ENCODE results near the gene LPIN2. TPM values are rescaled to one million over a fixed set of nuclear protein-coding genes. Genes with fewer than 3 reads are reported as not detected.

LPIN2 gene, protein sequence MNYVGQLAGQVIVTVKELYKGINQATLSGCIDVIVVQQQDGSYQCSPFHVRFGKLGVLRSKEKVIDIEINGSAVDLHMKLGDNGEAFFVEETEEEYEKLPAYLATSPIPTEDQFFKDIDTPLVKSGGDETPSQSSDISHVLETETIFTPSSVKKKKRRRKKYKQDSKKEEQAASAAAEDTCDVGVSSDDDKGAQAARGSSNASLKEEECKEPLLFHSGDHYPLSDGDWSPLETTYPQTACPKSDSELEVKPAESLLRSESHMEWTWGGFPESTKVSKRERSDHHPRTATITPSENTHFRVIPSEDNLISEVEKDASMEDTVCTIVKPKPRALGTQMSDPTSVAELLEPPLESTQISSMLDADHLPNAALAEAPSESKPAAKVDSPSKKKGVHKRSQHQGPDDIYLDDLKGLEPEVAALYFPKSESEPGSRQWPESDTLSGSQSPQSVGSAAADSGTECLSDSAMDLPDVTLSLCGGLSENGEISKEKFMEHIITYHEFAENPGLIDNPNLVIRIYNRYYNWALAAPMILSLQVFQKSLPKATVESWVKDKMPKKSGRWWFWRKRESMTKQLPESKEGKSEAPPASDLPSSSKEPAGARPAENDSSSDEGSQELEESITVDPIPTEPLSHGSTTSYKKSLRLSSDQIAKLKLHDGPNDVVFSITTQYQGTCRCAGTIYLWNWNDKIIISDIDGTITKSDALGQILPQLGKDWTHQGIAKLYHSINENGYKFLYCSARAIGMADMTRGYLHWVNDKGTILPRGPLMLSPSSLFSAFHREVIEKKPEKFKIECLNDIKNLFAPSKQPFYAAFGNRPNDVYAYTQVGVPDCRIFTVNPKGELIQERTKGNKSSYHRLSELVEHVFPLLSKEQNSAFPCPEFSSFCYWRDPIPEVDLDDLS
- total RNA-seq = 2.7 and 4.1 TPM in 2 replicates

DNA sequence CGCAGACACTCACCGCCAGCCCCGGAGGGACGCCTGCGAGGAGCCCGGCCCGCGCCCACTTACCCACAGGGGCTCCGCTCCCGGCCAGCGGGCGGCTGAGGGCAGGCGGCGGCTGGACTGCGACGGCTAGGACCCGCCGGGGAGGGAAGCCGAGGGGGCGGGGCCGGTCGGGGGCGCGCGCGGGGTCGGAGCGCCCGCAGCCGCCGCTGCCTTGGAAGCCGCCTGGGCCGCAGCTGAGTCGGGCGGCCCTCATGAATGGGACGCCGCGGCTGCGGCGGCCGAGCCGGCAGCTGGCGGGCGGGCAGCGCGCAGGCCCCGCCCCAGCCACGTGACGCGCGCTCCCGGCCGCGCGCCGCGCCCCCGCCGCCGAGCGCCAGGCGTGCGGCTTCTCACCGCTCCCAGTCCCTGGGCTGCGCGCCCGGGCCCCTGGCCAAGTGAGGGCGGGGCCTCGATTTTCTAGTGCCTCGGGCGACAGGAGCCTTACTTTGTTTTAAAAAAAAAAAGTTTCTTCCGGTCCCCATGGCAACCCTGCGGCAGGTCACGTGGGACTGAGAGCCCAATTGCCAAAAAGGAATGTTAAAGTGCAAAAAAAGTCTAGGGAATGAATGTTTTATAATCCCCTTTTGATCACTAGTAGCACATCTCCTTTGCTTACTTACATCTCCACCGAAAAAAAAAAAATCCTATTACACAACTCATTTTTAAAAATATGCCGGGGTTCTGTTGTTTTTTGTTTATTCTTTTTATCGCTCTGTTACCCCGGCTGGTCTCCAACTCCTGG, at the start of gene LPIN2:
LPIN2 (minus strand) TSS at position 121 of the 781 bp plus-strand sequence. CDS start 52,304 bp downstream, outside the sequence.

Other genes starting within 250 kb of the LPIN2 start
- gene EMILIN2, start 166.1 kb downstream of the LPIN2 start, total RNA-seq = 1.6 and 2.1 TPM in 2 replicates
- 0.04 and 0.08 TPM in 2 replicates for gene MYOM1, start 206.8 kb upstream of the LPIN2 start, total RNA-seq
- gene MYL12A, start 234.7 kb upstream of the LPIN2 start, total RNA-seq = 639 and 729 TPM in 2 replicates
- gene MYL12B, start 249.0 kb upstream of the LPIN2 start, total RNA-seq = 642 and 753 TPM in 2 replicates

All from hair follicular keratinocyte (primary cell).